Measurements from ENCODE around the gene TUBGCP6.

Gene TUBGCP6

DNA sequence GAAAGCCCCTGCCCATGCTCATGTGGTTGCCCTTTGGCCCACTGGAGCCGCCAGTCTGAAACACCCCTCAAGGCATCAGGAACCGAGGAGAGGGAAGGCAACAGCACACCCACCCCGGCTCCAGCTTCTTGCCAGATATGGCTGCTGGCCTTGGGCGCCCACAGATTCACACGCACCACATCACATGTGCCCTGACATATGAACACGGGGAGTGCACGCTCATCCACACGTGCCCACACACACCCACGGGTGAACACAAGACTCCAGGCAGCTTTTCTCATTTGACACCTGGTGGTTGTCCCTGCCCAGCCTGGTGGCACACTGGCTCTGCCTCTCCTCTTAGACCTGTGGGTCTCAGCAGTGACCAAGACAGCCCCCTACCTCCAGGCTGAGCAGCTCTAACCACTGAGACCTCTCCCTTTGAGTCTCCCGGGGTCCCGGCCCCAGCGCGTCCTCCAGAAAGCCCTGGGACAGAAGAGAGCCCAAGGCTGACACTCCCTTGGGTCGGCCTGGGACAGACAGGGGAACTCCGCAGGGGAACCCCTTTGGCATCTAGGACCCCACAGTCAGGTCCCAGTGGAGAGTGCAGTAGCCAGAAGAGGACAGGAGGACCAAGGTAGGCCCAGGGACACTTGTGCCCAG lies 19.4 kb upstream of the TUBGCP6 start:
- DNase-seq (ENCODE audit: low spot score), result no peak

DNA sequence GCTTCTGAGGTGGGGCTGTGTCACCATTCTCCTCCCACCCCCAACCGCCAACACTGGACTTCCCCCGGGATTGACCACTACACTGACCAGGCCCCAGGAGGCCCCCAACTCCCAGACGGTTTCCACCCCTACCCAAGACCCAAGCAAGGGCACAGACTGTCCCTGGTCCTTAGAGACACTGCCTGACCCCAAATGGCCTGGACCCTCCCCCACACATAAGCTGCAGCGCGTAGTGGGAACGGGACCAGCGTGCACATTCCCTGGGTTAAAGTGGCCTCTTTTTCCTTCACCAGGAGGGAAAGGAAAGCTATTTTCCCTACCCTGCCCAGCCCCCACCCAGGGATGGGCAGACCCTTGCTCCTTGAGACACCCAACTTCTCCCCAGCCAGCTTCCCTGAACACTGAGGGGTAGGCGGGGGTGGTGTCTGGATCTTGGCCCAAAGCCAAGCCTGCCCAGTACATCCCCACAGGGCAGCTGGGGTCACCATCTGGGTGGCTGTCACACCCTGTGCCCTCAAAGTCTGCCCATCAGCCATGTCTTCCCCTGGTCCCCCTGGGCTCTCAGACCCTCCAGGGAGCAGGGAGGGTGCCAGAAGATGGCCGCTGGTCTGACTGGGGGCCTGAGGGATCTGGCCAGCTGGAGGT lies 18.3 kb upstream of the TUBGCP6 start:
- no peak for DNase-seq (ENCODE audit: low spot score)

DNA sequence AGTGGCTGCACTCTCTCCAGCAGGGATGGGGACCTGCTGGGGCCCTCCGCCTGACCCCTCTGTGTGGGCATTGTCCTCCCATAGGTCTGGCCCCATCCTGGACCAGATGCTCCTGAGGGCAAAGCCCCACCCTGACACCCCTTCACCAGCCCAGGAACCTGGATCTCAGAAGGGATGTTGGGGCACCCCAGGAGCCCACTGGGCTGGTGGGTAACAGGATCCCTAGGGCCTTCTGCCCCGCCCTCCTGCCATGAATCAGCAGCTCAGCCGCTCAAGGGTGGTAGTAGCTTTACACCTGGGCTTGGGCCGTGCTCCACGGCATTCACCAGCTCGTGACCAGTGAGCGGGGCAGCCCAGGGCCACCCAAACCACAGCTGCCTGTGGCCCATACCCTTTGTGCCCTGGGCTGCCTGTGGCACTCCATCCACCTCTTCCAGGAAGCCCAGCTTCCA lies 17.7 kb upstream of the TUBGCP6 start:
- no peak for DNase-seq (ENCODE audit: low spot score)

DNA sequence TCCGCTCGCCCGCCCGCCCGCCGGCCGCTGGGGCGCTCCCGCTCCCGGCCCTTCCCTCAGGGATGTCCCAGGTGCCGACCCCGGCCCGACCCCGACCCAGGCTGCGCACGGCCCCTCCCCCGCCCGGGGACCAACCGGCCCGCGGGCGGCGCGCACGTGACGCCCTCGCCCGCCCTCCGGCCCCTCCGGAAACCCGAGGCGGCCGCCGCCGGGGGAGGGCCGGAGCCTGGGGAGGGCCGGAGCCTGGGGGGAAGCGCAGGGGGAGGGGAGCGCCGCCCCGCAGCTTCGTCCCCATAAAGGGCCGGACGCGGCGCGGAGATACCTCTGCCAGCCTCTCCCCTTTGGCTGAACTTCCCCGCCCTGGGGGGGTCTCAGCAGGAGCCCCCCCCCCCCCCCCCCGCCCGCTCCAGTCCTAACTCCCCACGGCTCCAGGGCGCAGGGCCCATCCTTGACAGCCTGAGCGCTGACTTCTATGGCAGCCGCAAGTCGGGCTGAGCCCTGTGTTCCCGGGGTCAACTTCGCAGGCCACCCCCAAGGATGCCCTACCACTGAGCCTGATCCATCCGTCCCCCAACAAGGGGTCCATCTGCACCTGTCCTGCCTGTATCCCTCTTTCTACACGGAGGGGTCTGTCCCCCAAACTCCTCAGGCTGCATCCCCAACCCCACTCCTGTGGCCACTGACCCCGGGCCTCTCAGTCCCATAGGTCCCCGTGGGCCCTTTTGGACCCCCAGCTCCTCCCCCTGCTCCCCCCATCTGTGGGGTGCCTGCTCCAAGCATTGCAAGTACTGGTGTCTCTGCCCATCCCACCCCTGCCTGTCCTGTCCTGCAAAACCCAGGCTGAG lies 17.0 kb upstream of the TUBGCP6 start, which contains the start of gene MAPK12:
TSS of gene MAPK12 (minus strand) at position 69 of the 845 bp plus-strand sequence. CDS start 174 bp downstream, outside the sequence.
- DNase-seq (ENCODE audit: low spot score), result no peak

DNA sequence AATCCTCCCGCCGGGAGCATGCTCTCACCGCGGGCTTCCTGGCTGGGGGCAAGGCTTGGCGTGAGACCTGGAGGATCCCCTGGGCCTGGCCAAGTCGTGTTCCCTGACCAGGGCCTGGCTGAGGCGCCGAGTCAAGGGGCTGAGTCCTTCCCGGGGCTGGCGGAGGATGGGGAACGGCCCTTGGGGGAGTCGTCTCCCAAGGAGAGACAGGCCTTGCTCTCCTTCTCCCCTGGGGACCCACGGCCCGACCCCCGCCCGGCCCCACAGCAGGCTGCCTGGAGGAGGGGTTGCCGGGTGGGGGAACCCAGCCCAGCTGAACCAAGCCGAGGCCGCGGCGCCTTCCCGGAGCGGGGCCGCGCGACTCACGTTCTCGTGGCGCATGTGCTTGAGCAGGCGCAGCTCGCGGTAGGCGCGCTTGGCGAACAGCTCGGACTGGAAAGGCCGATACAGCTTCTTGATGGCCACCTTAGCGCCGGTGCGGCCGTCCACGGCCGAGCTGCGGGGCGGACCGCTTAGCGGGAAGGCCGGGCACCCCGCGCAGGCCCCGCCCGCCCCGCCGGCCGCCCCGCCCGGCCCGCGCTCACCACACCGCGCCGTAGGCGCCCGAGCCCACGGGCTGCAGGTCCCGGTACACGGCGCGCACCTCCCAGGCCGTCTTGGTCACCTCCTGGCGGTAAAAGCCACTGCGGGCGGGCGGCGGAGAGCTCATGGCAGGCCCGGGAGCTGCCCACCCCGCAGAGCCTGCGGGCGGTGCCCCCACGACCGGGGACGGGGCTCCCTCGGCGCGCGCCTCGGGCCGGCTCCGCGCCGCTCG lies 16.2 kb upstream of the TUBGCP6 start:
- no peak for DNase-seq (ENCODE audit: low spot score)

DNA sequence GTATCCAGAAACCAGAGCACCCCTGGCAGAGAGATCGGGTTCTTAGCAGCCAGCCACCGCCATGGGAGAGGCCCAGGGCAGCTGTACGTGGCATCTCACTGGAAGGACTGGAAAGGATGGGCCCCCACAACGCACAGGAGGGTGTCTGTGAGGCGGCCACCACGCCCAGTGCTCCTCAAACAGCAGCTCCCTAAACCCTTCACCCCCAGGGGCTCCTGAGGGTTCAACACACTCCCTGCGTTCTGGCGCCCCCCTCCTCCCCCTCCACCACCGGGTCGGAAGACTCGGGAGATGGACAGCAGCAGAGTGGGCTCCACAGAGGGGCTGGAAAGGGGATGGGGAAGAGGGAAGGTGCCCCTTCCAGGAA lies 15.6 kb upstream of the TUBGCP6 start:
- no peak for DNase-seq (ENCODE audit: low spot score)

DNA sequence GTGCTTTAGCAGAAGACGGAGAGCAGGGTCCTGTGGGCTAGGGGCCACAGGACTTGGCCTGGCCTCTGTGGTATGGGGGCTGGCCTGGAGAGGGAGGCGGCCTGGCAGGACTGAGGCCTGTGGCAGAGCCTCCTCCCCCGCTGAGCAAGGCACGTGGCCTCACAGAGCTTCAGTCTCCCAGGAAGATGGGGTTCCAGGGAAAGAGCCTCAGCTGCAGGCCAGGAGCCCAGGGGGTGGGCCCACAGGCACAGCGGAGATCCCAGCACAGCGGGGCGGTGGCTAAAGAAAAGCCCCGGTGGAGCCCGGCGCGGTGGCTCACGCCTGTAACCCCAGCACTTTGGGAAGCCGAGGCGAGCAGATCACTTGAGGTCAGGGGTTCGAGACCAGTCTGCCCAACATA lies 14.5 kb upstream of the TUBGCP6 start:
- DNase-seq (ENCODE audit: low spot score), result no peak

DNA sequence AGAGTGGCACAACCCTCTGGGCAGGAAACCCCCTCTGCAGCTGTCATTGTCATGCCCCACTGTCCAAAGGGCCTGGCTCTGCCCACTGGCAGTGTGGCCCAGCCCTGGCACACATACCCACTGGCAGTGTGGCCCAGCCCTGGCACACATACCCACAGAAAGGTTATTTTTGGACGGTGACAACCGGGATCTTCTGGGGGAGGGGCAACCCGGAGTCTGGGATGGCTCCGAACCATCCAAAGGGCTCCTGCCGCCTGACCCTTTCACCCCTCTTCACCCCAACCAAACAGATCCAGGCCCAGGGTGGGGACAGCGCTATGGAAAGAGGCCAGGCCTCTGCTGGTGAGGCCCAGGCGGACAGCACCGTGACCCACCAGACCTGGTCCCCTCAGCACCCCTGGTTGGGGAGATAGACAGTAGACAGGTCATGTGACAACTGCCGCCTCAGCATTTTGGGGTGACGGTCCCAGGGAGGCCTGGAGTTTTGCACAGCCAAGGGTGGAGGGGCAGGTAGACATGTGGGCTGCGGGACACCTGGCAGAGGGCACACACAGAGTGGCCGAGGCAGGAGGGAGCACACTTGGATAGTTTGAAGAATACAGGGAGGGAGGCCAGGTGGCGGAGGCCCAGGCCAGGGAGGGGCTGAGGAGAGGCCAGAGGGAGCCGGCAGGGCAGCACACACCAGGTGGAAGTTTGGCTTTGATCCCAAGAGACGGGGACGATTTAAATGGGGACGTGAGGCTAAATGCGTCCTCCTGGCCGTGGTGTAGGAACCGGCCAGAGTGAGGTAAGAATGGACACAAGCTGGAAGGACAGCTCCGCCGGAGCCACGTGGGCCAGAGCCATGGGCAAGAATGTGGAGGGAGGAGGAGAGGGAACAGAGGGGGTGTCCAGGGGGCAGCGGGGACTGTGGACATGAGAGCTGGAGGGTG lies 13.8 kb upstream of the TUBGCP6 start:
- no peak for DNase-seq (ENCODE audit: low spot score)

DNA sequence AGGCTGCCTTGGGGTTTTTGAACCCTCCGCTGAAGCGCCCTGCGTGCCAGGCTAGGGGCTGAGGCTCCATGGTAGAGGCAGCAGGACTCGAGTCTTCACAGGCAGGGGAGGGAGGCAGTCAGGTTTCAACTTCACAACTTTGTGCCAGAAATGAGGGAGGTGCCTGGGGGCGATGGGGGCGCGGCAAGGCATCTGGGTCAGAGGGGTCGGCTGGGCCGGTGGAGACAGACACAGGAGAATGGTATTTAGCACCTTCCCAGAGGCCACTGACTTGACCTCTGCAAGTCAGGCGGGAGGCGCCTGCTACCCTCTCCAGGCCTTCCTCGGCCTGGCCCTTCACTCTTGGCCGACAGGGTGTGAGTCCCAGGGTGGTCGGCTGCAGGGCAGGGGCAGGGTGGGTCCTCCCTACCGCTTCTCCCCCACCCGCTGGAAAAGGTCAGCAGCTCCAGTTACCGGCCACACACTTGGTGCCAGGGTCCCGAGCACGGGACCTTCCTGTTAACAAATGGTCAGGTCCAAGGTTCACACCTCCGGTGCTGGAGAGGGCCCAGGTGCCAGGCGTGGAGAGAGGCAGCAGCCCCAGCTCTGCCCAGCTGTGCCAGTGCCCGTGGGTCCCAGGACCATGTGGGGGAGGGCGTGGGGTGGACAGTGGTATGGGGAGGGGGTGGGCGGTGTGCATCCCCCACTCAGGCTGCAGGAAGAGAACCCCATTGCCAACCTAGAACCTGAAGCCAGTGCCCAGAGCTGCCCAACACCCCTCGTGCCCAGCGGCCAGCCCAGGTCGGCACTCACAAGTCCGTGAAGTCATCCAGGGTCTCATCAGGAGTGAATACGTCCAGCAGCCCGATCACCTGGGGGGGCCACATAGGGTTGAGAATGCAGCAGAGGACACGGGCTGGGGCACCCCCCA lies 12.9 kb upstream of the TUBGCP6 start:
- no peak for DNase-seq (ENCODE audit: low spot score)

DNA sequence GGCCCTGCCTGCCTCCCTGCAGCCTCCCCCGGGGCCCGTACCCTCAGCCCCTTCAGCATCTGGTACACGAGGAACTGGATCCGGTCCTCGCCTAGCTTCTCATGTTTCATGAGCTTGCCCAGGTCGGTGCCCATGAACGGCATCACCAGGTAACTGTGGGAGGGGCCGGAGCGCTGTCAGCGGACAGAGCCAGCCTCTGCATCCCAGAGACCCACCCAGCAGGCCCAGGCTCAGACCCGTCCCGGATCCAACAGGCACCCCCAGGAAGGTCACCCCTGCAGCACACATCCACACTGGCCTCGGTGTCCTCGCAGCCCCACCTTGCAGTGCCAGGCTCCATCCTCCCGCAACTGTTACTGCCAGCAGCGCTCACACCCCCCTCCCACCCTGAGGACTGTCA lies 12.2 kb upstream of the TUBGCP6 start:
- no peak for DNase-seq (ENCODE audit: low spot score)

DNA sequence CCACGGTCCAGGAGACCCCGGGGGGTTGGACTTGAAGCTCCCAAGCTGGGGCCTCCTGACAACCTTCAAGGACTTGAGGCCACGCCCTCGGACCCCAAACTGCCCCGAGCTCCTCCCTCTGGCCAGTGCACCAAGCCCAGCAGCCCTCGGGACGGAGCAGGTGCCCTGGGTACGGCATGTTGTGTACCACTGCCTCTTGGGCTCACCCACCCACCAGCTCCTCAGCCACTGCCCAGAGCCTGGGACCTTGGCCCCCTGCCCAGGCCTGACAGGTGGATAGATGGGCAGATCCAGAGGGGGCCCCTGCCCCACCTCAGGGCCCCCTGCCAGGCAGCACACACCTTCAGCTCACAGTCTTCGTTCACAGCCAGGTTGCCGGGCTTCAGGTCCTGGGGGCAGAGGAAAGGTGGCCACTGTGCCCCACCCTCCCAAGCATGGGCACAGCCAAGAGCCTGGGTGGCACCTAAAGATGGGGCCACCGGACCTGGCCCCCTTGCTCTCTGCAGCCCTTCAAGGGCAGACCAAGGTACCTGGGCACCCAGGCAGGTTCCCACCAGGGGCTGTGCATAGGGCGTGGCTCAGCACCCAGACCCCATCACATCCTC lies 11.5 kb upstream of the TUBGCP6 start:
- no peak for DNase-seq (ENCODE audit: low spot score)

DNA sequence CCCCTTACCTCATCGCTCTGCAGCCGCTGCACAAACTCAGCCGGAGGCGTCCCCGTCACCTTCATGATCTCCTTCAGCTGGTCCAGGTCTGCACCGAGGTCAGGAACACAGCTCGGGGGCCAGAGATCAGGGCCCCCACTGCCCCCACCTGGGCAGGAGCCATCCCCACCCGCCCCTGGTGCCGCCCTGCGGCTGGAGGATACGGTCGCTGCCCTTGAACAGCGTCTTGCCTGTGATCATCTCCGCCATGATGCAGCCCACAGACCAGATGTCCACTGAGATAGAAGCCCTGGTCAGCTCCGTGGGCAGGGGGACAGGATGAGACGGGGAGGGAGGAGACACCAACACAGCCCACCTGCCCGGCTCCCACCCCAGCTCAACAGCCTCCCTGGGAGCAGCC lies 10.8 kb upstream of the TUBGCP6 start:
- DNase-seq (ENCODE audit: low spot score), result no peak

DNA sequence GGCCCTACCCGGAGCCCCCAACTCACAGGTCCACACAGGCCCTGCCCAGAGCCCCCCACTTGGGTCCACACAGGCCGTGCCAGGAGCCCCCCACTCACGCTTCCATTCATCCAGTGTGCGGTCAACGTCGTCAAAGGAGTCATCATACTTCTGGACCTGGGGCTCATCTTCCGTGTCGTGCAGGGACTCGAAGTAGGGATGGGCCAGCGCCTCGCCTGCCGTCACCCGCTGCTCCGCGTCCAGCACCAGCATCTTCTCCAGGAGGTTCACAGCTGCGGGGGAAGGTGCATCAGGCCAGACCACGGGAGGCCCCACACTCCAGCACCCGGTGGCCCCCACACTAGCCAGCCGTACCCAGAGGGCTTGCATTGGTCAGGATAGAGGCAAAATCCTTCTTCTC lies 10.3 kb upstream of the TUBGCP6 start:
- DNase-seq (ENCODE audit: low spot score), result no peak

DNA sequence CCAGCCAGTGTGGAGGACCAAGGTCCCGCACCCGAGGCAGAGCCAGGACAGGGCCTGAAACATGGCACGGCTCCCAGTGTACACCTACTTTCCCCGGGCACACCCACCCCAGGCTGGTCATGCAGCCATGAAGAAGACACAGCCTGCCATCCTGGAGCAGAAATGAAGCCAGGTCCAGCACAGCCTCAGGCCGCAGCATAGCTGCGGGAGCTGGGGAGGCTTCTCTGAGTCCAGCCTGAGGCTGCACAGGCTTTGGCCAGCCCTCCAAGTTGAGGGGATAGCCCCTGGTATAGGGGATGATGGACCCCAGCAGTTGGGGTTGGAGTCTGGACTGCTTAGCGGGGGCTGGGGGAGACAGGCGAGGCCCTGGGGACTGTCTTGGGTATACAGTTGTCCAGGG lies 9.1 kb upstream of the TUBGCP6 start:
- no peak for DNase-seq (ENCODE audit: low spot score)

DNA sequence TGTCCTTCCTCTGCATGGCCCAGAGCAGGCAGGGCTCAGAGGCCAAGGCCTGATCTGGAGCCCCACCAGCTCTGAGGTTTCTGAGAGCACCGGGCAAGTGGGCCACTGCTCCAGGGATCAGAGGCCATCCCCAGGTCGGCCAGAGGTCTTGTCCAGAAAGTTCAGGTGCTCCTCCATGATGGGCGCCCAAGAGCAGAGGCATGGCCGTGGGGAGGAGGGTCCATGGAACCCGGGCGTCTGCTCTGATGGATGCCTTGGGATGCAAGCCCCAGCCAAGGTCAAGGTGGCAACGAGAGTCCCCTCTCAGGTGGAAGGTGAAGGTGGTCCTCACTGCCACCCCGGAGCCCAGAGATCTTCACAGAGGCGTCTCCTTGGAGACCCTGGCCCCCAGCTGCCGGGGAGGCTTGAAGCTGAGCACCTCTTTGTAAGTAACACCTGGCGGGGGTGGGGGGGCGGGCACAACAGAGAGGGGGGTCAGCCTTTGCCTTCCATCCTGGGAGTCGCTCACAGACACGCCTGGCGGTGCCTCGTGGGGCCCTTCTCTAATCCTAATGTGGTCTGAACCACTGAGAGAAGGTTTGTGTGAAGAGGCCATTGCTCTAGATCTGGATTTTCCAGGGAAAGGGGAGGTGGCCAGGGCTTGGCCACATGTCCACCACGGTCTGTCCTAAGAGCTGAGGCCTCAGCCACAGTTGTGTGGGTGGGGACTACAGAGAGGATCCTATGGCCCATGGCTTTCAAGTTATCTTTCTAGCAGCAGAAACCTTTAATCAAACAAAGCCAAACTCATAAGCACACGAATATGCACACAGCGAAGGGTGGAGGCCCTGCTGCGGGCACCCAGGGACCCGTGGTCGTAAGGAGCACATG lies 8.5 kb upstream of the TUBGCP6 start:
- no peak for DNase-seq (ENCODE audit: low spot score)

DNA sequence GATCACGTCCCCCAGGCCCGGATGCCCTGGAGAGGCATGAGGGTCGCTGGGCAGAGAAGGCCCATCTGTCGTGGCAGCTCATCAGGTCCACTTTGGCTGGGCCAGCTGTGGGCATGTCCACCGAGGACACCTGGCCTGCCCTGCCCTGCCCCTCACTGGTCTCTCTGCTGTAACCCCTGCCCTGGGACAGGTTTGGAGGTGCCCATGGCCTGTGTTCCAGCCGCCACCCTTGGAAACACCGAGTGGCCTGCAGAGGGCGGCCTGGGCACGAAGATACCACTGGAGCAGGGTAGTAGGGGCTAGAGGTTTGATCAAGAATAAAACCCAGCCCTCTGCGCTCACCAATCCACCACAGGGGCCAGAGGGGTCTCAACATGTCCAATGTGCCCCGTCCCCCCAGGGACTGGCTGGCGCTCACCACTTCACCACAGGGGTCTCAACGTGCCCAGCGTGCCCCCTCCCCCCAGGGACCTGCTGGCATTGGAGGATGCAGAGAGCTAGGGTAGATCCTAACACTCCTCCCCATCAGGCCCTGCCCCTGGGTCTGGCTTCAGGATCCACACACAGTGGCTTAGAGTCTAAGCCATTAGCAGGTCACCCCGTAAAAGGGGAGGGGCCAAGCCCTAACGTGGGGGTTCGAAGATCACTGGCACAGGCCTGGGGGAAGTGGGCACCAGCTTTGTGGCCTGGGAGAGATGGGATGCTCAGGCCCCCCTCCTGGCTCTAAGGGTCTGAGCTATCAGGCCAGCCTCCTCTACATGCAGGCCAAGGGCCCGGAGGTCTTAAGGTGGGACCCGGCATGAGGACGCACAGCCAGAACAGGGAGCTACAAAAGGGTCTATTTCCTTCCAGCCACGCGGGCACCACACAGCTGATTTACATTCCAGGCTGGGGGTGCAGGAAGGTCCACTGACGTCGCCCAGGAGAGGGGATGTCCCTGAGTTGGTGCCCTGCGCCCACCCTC lies 7.5 kb upstream of the TUBGCP6 start:
- DNase-seq (ENCODE audit: low spot score), result no peak

DNA sequence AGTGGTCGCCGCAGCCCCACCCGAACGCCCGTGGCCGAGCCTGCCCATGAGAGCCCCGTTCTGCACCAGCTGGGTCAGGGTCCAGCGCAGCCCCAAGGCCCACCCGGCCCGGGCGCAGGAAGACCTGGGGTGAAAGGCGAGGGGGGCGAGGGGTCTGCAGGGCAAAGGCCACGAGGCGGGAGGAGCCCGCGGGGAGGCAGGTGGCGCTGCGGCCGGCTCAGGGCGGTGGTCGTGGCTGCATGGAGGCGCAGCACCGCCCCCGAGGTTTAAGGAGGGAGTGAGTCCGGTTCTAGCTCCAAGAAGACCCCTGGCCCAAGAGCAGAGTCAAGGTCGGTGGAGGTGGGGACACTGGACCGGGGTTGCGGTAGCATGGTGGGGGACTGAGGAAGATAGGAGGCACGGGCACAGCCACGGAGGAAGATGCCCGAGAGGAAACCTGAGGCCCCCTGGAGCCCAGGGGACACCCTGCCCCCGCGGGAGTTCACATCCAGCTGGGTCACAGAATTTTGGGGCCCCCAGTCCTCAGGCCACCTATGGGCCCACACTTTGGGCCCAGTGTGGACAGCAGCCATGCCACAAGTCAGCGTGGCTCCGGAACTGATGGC lies 6.8 kb upstream of the TUBGCP6 start:
- DNase-seq (ENCODE audit: low spot score), result no peak

Data from hematopoietic multipotent progenitor cell treated with erythropoietin and hydrocortisone succinate and interleukin-3 and kit ligand, for 17 days (in vitro differentiated cells).